Muscle of back (tissue), 11 donors: ENCODE measurements around the gene COPS3. TPM values are rescaled to one million over a fixed set of nuclear protein-coding genes. Genes with fewer than 3 reads are reported as not detected.

Source experiments
- DNase-seq, 3 donors: peaks; one replicate each; pipeline versions ENCODE4 v3.0.0 to v3.0.0-alpha.2; 2013
- polyA plus RNA-seq, 10 donors: library from polyadenylated mRNA; unstranded; fragments of 120-200 nt; gene quantifications; one replicate each; pipeline ENCODE4 v1.2.1, GENCODE V29; 2013; ENCODE audit not compliant: insufficient read length in 10 of 10

The COPS3 gene
- polyA plus RNA-seq, 10 donors, result 69.2 to 89.4 (median 73.7) TPM

DNA sequence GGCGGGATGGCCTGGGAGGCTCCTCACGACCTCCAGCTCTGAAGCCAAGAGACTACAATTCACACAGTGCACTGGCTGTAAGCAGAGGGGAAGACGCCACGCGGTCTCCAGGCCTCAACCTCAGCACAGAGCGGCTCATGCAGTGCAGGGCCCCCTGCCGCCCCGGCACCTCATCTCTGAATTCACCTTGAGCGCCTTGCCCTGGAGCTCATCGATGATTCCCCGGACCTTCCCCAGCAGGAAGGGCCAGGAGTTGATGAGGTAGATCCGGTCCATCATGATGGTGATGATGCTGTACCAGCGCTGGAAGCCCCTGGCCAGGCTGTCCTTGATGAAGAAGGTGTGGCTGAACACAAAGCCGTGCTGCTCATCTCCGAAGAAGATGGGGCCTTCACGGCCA lies 57.3 kb downstream of the COPS3 start:
- no peak for DNase-seq

DNA sequence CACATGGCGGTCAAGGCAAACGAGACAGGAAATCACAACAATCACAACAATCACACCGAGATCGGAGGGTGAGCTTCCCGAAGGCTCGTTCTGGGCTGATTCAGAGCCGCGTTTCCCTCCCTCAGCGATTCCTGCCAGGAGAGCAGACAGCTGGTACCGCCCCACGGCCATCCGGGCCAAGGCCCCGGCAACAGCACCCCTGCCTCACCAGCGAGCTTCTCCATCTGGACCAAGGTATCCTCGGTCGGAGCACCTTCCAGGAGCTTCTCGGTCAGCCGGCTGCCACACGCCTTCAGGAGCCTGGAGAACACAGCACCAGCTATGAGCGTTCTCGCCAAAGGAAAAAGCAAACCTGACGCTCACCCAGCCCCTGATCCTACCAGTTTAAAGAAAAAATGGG lies 59.7 kb downstream of the COPS3 start:
- no peak for DNase-seq

DNA sequence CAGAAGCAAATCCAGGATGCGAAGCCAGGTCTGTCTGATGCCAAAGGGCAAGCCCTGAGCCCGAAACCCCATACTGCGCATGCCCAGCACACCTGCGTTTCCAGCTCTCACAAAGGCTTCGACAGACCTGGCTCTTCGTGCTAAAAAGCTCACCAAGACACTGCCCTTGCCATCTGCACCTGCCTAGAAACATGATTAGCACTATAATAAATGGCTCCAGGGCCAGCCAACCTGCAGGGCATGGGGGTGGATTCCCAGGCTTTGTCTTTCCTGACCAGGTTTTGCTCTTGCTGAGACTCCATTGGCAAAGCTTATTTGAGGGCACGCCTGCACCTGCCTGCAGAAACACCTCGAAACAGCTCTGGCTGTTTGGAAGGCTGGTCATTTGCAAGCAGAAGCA lies 60.5 kb downstream of the COPS3 start:
- no peak for DNase-seq

DNA sequence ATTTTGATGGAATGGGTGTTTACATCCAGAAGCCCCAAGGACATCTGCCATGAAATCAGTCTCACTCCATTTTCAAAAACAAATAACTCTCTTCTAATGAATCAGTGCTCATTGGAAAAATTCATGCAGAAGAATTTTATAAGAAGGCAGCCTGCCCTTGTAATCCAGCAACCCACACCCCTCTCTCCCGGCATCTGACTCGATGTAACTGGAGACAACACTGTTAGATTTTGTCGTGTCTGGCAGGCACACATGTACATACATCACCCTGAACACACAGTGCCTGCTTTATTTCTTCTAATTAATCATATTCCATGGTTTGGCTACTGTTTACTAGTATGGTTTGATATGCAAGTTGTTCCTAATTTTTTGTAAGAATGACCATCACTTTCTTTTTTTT lies 63.1 kb downstream of the COPS3 start:
- no peak for DNase-seq

DNA sequence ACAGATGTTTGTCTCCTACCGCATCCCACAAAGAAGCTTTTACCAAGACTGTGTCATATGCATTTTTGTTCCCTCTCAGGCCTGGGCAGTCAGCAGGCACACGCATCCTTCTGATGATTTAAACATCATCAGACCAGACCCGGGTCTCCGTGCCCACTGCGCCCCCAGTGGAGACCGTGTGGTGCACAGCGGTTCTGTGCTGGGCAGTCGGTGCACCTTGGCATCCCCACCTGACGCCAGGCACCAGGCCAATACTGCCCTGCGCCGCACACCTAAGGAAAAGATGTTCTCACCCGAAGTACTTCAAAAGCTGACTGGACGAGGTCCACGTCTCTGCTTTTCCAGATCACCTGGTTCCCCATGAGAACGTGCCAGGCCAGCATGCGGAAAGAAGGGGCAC lies 64.3 kb downstream of the COPS3 start:
- DNase-seq, result no peak

DNA sequence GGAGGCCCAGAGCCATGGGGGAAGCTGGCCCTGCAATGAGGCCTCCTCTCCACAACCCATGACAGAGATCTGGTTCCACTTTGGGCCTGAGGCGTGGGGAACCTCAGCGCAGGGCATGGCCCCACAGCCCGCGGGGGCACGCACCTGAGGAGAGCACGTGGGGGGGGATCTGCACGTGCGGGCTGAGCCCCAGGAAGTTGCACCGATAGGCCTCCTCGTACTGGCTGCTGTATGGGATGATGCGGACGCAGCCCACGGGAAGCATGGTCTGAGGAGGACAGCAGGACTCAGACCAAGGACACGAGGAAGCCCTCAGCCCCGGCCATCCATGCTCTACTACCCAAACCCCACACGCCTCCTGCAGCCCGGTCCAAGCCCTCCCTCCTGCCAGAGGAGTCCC lies 64.8 kb downstream of the COPS3 start:
- no peak for DNase-seq

DNA sequence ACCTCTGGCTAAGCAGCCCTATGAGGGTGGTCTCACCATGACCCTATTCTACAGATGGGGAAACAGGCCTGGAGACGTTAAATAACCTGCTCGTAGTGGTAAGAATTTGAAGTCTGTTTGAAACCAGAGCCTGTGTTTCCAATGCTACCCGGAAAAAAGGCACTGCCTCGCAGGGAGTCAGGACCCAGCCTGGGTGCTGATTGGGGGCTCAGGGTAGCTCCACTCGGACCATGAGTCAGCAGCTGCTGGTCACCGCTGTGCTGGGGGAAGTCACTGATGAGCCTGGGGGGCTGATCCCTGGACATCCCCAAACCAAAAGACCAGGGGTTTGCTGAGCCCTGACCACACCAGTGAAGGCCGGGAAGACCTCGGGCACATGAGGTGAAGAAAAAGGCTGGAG lies 65.5 kb downstream of the COPS3 start:
- DNase-seq, result no peak

DNA sequence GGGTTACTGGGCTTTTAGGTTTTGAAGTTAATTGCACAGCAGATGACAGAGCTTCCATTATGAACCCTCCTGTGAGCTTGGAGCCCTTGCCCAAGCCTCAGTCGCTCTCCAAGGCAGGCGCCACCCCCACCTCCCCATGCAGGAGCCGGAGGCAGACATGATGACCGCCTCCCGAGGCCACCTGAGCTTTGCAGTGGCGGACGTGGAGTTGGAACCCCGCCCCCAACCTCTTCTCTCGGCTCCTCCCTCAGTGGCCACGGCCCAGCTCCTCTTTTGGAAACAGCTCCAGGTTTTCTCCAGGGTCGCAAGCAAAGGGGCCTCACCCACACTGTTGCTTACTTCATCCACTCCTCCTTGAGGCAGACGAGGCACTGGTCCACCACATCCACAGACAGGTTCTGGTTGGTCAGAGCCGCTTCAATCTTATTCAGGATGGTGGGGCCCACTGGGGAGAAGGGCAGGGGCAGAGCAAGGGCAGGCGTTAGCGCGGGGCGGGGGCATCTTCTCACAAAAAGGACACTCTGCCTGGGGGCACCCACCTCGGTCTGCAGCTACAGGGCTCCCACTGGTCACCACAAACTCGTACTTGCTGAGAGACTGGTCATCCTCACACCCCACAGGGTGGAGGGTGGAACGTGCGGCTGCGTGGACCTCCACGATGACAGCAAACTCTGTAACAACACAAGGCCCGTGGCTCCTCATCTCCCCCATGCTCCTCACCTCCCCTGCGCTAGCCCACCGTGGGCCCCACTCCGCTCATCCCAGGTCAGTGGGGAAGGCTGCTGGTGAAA lies 66.2 kb downstream of the COPS3 start:
- DNase-seq, result no peak

DNA sequence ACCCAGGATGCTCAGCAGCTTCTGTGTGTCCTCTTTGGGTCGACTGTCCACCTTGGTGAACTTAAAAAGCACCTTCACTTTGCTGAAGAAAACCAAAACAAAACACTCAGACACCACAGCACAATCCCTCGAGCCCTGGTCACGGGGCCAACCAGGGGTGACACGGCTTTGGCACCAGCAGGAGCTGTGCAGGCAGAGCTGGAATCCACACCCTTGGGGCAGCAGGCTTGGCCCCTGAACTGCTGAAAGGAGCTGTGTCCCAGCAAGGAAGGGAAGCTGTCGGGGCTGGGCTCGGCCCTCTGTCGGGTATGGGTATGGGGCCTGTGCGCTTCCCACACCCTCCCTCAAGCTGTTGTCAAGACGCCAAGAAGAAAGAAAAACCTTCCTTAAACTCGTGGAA lies 67.3 kb downstream of the COPS3 start:
- DNase-seq, result no peak

DNA sequence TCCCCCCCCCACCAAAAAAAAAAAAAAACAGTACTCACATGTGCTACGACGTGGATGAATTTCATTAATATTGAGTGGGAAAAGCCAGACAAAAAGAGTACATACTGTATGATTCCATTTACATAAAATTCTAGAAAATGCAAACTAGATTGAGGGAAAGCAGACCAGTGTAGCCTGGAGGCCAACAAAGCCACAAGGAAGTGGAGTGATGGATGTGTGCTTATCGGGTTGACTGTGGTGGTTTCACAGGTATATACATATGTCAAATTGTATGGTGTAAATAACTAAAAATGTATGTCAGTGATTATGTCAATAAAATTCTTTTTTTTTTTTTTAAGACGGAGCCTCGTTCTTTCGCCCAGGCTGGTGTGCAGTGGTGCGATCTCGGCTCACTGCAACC lies 73.0 kb downstream of the COPS3 start:
- no peak for DNase-seq

DNA sequence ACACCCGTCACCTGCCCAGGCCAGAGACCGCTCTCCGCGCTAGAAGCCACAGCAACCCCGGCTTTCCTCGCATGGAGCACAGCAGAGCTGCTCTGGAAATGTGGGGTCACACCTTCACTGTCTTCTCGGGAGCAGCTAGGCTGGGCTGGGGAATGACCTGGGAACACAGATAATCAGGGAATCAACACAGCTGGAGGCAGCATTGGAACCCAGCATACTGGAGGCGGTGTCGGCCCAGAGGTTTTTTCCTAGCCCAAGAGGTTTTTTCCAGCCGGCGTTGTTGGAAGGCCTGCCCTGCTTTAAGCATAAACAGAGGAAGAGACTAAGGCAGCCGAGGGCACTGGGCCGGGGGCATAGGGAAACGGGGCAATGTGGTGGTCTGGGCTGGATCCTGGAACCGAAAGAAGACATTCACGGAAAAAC lies 74.1 kb downstream of the COPS3 start:
- DNase-seq, result peak in 1 of 3 donors; percentile 70

DNA sequence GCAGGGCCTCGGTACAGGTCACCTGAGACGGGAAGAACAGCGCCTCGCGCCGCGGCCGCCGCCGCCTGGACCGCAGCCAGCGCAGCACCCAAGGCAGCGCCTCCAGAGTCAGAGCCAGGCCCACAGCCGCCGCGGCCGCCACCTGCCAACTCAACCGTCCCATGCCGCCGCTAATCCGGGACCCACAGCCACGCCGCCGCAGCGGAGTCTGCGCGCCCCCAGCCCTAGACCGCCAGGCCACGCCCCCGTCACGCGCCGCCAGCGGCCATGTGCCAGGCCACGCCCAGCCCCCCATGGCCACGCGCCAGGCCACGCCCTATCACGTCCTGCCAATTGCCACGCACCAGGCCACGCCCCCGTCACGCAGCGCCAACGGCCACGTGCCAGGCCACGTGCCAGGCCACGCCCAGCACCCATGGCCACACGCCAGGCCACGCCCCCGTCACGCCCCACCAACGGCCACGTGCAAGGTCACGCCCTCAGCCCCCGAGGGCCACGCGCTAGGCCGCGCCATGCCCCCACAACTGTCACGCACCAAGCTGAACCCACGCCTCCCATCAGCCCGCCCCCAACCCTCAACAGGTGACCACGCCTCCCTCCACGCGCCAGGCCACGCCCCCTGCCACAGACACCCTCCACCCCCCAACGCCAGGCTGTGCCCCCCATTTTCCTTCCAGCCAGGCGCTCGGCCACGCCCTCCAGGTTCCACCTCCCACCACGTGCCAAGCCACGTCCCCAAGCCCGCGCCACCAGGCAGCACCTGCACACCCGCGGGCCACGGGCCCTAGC lies 74.7 kb downstream of the COPS3 start, which contains the start of gene PLD6:
TSS of gene PLD6 (minus strand) at position 210 of the 789 bp plus-strand sequence. CDS start at position 163, 47 bp downstream.
- peak; percentile 44 to 82 (median 62) for DNase-seq

DNA sequence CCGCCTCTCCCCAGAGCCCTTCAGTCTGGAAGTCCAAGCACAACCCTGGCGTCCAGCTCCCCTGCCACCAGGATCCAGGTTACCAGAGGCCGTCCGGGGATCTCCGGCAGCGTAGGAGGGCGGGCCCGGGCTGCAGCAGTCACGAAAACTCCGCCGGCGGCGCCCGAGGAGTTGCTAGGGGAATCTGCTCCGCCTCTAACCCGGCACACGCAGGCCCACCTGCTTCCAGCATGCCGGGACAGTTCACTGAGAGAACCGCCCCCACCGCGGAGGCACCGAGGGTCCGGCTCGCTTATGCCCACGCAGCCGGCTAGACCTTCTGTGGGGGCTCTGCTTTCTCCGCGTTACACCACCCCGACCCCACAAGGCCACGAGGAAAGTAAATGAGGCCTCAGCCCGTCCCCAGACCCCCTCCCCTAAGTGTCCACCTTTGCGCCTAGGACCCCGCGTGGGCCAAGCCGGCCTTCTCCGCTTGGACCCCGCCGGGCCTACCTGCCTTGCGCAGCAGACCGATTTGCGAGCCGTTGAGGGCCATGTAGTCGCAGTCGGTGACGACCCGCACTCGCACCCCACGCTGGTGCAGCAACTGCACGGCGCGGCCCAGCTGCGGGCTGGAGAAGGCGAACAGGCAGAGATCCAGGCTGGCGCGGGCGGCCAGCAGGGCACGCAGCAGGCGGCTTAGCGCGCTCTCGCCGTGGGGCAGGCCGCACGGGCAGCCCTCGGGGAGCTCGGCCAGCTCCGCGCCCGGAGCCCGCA lies 75.5 kb downstream of the COPS3 start:
- peak; percentile 38 to 76 (median 58) for DNase-seq

DNA sequence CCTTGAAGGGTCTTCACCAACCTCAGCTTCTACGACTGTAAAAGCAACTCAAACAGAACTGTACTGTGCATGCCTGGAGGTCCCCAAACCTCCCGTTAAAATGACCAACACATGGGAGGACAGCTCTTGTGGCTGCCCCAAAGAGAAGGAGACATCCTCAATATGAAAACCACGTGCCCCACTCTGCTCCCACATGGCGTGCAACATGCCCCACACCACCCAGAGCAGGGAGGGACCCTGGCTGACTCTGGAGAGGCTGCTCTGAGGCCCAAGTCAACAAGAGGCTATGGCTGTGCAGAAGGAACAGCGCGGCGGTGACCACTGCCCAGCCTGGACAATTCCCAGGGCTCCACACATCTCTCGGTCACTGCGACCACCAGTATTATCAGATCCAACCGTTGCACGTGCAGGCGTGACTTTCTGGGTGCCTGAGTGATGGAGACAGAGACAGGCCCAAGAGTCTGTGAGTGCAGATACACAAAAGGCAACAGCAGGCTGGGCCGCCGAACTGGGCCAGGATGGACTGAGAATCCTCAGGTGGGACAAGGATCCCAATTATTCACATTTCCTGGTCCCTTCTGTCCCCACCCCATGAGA lies 76.3 kb downstream of the COPS3 start:
- DNase-seq, result no peak

DNA sequence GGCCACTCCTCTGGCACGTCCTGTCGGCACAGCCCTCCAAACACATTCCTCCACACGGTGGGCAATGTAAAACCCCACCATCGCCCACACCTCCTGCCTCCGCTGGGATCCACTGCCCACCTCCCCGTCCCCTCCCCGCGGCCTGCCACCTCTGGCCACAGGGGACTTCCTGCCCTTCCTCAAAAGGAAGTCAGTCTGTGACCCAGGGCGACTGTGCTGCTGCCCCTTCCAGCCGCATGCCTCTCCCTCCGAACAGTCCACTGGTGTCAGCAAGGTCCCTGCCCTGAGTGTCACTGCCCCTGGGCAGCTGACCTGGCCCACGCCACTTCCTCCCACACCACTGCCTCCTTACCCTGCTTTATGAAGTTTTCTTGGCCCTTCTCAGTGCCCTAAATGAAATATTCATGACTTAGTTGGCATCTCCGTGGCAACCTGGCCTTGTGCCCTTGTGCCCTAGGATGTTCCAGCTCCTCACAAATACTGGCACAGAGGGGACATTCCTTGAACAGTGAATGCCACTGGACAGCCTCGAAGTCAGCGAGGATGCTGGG lies 76.9 kb downstream of the COPS3 start:
- DNase-seq, result no peak

DNA sequence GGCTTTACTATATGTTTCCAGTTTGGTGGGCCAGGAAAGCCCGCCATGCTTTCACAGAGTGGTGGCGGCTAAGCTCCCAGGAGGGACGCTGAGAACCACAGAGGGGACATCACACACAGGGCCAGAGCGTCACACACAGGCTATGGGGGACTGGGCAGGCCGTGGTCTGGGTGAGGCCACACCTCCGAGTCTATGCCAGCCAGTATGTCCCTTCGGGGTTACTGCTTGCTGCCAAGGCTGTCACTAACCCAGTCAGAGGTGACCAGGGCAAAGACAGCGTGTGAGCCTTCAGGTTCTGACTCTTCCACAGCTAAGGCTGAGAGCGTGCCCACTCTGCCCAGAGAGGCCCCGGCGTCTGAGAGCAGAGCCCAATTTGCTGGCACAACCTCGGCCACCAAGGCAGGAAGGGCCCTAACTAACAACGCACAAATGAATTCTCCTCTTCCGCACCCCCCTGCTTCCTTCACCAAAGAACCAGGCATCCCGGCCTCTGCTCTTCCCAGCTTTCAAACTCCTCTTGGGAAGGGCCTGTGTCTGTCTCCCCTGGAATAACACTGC lies 77.8 kb downstream of the COPS3 start:
- DNase-seq, result no peak

DNA sequence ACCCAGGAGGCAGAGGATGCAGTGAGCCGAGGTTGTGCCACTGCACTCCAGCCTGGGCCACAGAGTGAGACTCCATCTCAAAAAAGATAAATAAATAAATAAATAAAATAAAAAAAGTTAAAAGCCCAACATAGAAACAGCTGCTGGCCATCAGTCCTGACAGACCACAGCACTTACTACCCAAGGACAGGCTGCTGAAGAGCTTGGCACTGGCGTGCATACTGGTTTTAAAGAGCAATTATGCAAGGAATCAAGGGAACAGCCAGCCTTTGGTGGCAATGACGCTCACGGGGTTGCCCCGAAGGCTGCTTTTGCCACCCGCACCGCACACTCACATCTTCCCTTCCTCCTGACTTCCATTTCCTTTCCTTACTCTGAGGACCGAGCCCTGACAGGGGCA lies 79.1 kb downstream of the COPS3 start:
- DNase-seq, result no peak

DNA sequence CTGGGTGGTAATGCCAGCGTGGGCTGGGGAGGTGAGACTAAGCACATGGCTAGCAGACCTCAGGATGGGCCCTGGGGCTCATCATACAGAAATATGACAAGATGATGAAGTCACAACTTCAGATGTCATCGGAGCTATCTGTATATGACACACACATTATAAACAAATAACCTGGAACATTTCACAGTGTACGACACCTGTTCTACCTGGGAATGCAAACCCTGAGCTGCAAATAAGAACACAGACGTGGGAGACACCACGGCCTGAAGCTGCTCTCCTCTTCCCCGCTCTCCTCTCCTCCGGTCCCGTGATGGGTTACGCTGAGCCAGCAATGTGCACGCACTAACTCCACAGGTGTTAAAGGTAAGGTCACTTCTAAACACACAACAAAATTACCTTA lies 79.8 kb downstream of the COPS3 start:
- DNase-seq, result no peak

DNA sequence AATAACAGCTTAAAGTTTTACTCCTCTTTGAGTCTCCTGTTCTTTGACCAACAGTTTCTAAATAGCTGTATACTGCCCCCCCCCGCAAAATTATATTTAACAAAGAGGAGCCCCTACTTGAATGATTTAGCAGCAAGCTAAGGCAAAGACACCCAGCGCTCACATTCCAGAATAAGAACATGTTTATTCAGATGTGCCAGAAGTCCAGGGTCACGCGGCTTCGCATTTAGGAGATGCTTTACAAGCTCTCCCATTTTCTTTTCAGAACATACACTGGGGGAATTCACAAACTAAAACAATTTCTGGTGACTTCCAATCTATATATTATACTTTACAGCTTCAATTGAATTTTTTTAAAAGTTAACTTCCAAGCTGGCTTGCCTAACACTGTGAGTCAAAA lies 80.2 kb downstream of the COPS3 start:
- no peak for DNase-seq

DNA sequence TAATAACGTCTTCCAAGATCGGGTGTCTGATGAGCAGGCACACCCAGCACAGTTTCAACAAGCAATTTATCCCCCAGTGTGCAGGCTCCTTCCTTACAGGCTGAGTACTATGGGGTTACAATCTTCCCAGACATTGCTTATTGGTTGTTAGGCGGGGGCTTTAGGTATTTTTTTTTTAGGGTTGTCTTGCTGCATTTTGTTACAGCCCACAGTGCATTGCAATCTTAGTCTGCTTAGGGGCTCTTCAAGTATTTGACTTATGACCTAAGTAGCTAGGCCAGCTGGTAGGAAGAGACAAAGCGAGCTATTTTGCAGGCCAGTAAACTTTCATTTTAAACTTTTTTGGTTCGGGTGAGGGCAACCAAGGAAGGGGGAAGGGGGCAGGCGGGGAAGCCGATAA lies 80.7 kb downstream of the COPS3 start:
- DNase-seq, result no peak

DNA sequence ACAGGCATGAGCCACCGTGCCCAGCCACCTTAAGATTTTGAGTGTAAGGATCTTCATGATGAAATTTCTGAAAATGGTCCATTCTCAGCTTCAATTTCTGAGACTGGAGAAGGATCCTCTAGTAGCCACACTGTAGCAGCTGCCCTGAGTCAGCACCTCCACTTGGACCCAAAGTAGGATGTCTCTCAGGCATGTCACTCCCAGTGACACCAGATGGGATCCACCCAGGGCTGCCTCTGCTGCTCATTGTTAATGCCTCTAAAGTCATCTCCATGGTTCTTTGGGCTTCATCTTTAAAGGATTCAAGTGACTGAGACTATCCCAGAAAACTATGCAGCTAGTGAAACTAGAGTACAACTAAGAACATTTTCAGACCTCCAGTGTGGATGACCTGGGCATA lies 82.8 kb downstream of the COPS3 start:
- DNase-seq, result no peak
